Activated CD4-positive, CD25-positive, alpha-beta regulatory T cell (primary cell): ENCODE data around the gene KLHDC10.
"Not testable (repeated sequence)": the region's sequence is repeated elsewhere in the genome, so short reads cannot be mapped to it uniquely, and the experiment has no call there.

Experiments used
- DNase-seq, 4 experiments: peaks; one replicate each; lab custom pipeline; 2025; lab: John Stamatoyannopoulos, UW

Gene KLHDC10

GRCh38 chr7:130079846-130080394 lies 9.6 kb downstream of the KLHDC10 start:
- DNase-seq: no peak

GRCh38 chr7:130083497-130083896 lies 13.2 kb downstream of the KLHDC10 start:
- not testable (repeated sequence) for DNase-seq

- no peak for DNase-seq
These were observed 13.9 kb downstream of the KLHDC10 start for GRCh38 chr7:130084037-130084875.

- not testable (repeated sequence) for DNase-seq
These were observed 14.9 kb downstream of the KLHDC10 start for GRCh38 chr7:130085235-130085634.

- no peak for DNase-seq
These were observed 16.6 kb downstream of the KLHDC10 start for GRCh38 chr7:130086938-130087337.

GRCh38 chr7:130087364-130087763 lies 17.0 kb downstream of the KLHDC10 start:
- DNase-seq: no peak

GRCh38 chr7:130090745-130091532 lies 20.6 kb downstream of the KLHDC10 start:
- DNase-seq: no peak

GRCh38 chr7:130091999-130092398 lies 21.7 kb downstream of the KLHDC10 start:
- no peak for DNase-seq

- DNase-seq: no peak
These were observed 22.3 kb downstream of the KLHDC10 start for GRCh38 chr7:130092598-130092997.

- no peak for DNase-seq
These were observed 25.5 kb downstream of the KLHDC10 start for GRCh38 chr7:130095812-130096211.

GRCh38 chr7:130096243-130096827 lies 26.0 kb downstream of the KLHDC10 start:
- no peak for DNase-seq

GRCh38 chr7:130099331-130099730 lies 29.0 kb downstream of the KLHDC10 start:
- DNase-seq: no peak

- DNase-seq: no peak
These were observed 32.3 kb downstream of the KLHDC10 start for GRCh38 chr7:130102588-130102987.

GRCh38 chr7:130107949-130108674 lies 37.8 kb downstream of the KLHDC10 start:
- DNase-seq: no peak

- DNase-seq: no peak
These were observed 38.5 kb downstream of the KLHDC10 start for GRCh38 chr7:130108809-130109208.

GRCh38 chr7:130112093-130112492 lies 41.8 kb downstream of the KLHDC10 start:
- DNase-seq: no peak

GRCh38 chr7:130112662-130113425 lies 42.5 kb downstream of the KLHDC10 start:
- DNase-seq: no peak

GRCh38 chr7:130113426-130113805 lies 43.1 kb downstream of the KLHDC10 start:
- DNase-seq: not testable (repeated sequence)

- DNase-seq: no peak
These were observed 43.6 kb downstream of the KLHDC10 start for GRCh38 chr7:130113887-130114286.

- DNase-seq: no peak
These were observed 44.0 kb downstream of the KLHDC10 start for GRCh38 chr7:130114374-130114773.

- no peak for DNase-seq
These were observed 44.4 kb downstream of the KLHDC10 start for GRCh38 chr7:130114776-130115175.
